ENCODE data around the gene TMCC1.
A peak's percentile ranks its signal among the peaks of the same experiment; 100 is the strongest.
"Not testable (repeated sequence)": the region's sequence is repeated elsewhere in the genome, so short reads cannot be mapped to it uniquely, and the experiment has no call there.

Gene TMCC1

GRCh38 chr3:129878355-129878754 is 15.2 kb downstream of the TMCC1 start:
- no peak for TF ChIP-seq CTCF (IDR thresholded peaks at IDR 0.05; ENCODE audit: control insufficient read depth, extremely low read depth, insufficient read depth)
- no peak for DNase-seq (ENCODE audit: low read depth)
- no peak overlapping the region for H3K4me3 ChIP-seq (ENCODE audit: low read depth, low read length)

GRCh38 chr3:129874479-129874878 is 19.0 kb downstream of the TMCC1 start:
- not testable (repeated sequence) for DNase-seq (ENCODE audit: low read depth); H3K4me3 ChIP-seq (ENCODE audit: low read depth, low read length)

- TF ChIP-seq CTCF (IDR thresholded peaks at IDR 0.05; ENCODE audit: control insufficient read depth, extremely low read depth, insufficient read depth) = no peak
- no peak overlapping the region for H3K4me3 ChIP-seq (ENCODE audit: low read depth, low read length)
Observed at GRCh38 chr3:129868912-129869311, 24.6 kb downstream of the TMCC1 start.

GRCh38 chr3:129867506-129868124 is 25.9 kb downstream of the TMCC1 start:
- TF ChIP-seq CTCF (IDR thresholded peaks at IDR 0.05; ENCODE audit: control insufficient read depth, extremely low read depth, insufficient read depth) = no peak
- H3K4me3 ChIP-seq (ENCODE audit: low read depth, low read length) = no peak overlapping the region

More at GRCh38 chr3:129868912-129869311, 24.6 kb downstream of the TMCC1 start:
- no peak for DNase-seq (ENCODE audit: low read depth)

GRCh38 chr3:129865806-129866205 is 27.7 kb downstream of the TMCC1 start:
- TF ChIP-seq CTCF (IDR thresholded peaks at IDR 0.05; ENCODE audit: control insufficient read depth, extremely low read depth, insufficient read depth) = no peak
- H3K4me3 ChIP-seq (ENCODE audit: low read depth, low read length) = no peak overlapping the region
- DNase-seq (ENCODE audit: low read depth) = no peak

More at GRCh38 chr3:129867506-129868124, 25.9 kb downstream of the TMCC1 start:
- no peak for DNase-seq (ENCODE audit: low read depth)

GRCh38 chr3:129864519-129864918 is 29.0 kb downstream of the TMCC1 start:
- H3K4me3 ChIP-seq (ENCODE audit: low read depth, low read length) = no peak overlapping the region
- TF ChIP-seq CTCF (IDR thresholded peaks at IDR 0.05; ENCODE audit: control insufficient read depth, extremely low read depth, insufficient read depth) = no peak
- peak; percentile 79 for DNase-seq (ENCODE audit: low read depth)

- H3K4me3 ChIP-seq (ENCODE audit: low read depth, low read length) = no peak overlapping the region
- no peak for TF ChIP-seq CTCF (IDR thresholded peaks at IDR 0.05; ENCODE audit: control insufficient read depth, extremely low read depth, insufficient read depth)
- DNase-seq (ENCODE audit: low read depth) = no peak
Observed at GRCh38 chr3:129859272-129859671, 34.2 kb downstream of the TMCC1 start.

Measured in LNCaP clone FGC (cell line).